22Rv1 (cell line): ENCODE measurements around the gene TULP1.

Experiments used
- CTCF ChIP-seq: fragments of 450-650 bp; IDR thresholded peaks from 2 replicates; pipeline ENCODE4 v1.5.1; 2017; ENCODE audit warnings: mild to moderate bottlenecking
- ZFX ChIP-seq: fragments of 450-650 bp; IDR thresholded peaks from 2 replicates; pipeline ENCODE4 v1.6.1; 2017; ENCODE audit warnings: antibody characterized with exemption, borderline replicate concordance

- TF ChIP-seq CTCF, result no peak
- TF ChIP-seq ZFX, result no peak
These were observed 32.2 kb upstream of the TULP1 start for GRCh38 chr6:35544769-35545361.
